GM23338 (cell line): Measurements from ENCODE around the gene PCSK6. TPM values are rescaled to one million over a fixed set of nuclear protein-coding genes. Genes with fewer than 3 reads are reported as not detected.

Source experiments
- ATAC-seq: fragments of 200-7000 bp; cut with Tn5 transposase; 3 replicates; pipeline ENCODE4 v1.9.1; 2020
- DNase-seq: peaks from one replicate; pipeline ENCODE4 v3.0.0-alpha.2; 2015; ENCODE audit warnings: low spot score
- H2AFZ ChIP-seq: fragments of 200-600 bp; sonication (generic); 2 replicates; pipeline ENCODE4 v1.8.0; 2016; ENCODE audit warnings: antibody characterized with exemption, mild to moderate bottlenecking, moderate library complexity
- H3F3A ChIP-seq: fragments of 200-600 bp; sonication (generic); replicated peaks from 2 replicates; pipeline ENCODE4 v1.8.0; 2017; ENCODE audit warnings: antibody characterized with exemption, mixed run types, low read depth
- H3K27ac ChIP-seq: fragments of 200-600 bp; sonication (generic); 2 replicates; pipeline ENCODE4 v1.6.1; 2016; ENCODE audit warnings: low read depth
- H3K27me3 ChIP-seq: fragments of 200-600 bp; sonication (generic); 2 replicates; pipeline ENCODE4 v1.8.0; 2016; ENCODE audit warnings: mild to moderate bottlenecking, mixed run types, moderate library complexity; ENCODE audit not compliant: insufficient read depth
- H3K36me3 ChIP-seq: fragments of 200-600 bp; sonication (generic); 2 replicates; pipeline ENCODE4 v1.8.0; 2016; ENCODE audit warnings: mild to moderate bottlenecking; ENCODE audit not compliant: insufficient read depth
- H3K4me1 ChIP-seq: fragments of 200-600 bp; sonication (generic); 2 replicates; pipeline ENCODE4 v1.8.0; 2016; ENCODE audit warnings: mild to moderate bottlenecking, moderate library complexity; ENCODE audit not compliant: insufficient read depth
- H3K4me2 ChIP-seq: fragments of 200-600 bp; sonication (generic); 2 replicates; pipeline ENCODE4 v1.7.1; 2017; ENCODE audit warnings: mixed run types
- H3K4me3 ChIP-seq: fragments of 200-600 bp; sonication (generic); 2 replicates; pipeline ENCODE4 v1.6.1; 2016; ENCODE audit warnings: mixed run types
- H3K79me2 ChIP-seq: fragments of 200-600 bp; sonication (generic); replicated peaks from 2 replicates; pipeline ENCODE4 v1.8.0; 2017; ENCODE audit warnings: mild to moderate bottlenecking; ENCODE audit not compliant: insufficient read depth
- H3K9me2 ChIP-seq: fragments of 200-600 bp; sonication (generic); 2 replicates; pipeline ENCODE4 v1.8.0; 2017; ENCODE audit not compliant: insufficient read depth
- H4K20me1 ChIP-seq: fragments of 200-600 bp; sonication (generic); replicated peaks from 2 replicates; pipeline ENCODE4 v1.8.0; 2017; ENCODE audit warnings: mild to moderate bottlenecking; ENCODE audit not compliant: insufficient read depth
- H3K27ac Mint-ChIP-seq: 2 replicates; pipeline ENCODE4 v1.8.0; 2020; ENCODE audit warnings: inconsistent platforms, mild to moderate bottlenecking, moderate library complexity, mixed read lengths
- H3K27me3 Mint-ChIP-seq: 3 replicates; pipeline ENCODE4 v1.8.0; 2022; ENCODE audit warnings: low read depth, mild to moderate bottlenecking, moderate library complexity, mixed read lengths, inconsistent platforms; ENCODE audit not compliant: insufficient read depth, poor library complexity
- H3K36me3 Mint-ChIP-seq: 3 replicates; pipeline ENCODE4 v1.8.0; 2021; ENCODE audit warnings: low read depth, mild to moderate bottlenecking, inconsistent platforms, moderate library complexity, mixed read lengths
- H3K4me1 Mint-ChIP-seq: 3 replicates; pipeline ENCODE4 v1.8.0; 2020; ENCODE audit warnings: mild to moderate bottlenecking, inconsistent platforms, mixed read lengths
- H3K4me3 Mint-ChIP-seq: 3 replicates; pipeline ENCODE4 v1.8.0; 2021; ENCODE audit warnings: moderate library complexity, mild to moderate bottlenecking, inconsistent platforms, mixed read lengths
- H3K9me3 Mint-ChIP-seq: 3 replicates; pipeline ENCODE4 v1.8.0; 2020; ENCODE audit warnings: moderate library complexity, mild to moderate bottlenecking, inconsistent platforms, mixed read lengths
- CREB1 ChIP-seq: fragments of 250-450 bp; sonication (Bioruptor Pico); IDR thresholded peaks from 2 replicates; pipeline ENCODE4 v1.5.0; 2020; ENCODE audit warnings: low read depth, mild to moderate bottlenecking, moderate library complexity
- EZH2 ChIP-seq: fragments of 200-600 bp; sonication (generic); IDR thresholded peaks from one replicate; pipeline ENCODE4 v1.8.0; 2017; ENCODE audit warnings: antibody characterized with exemption, mild to moderate bottlenecking, low read depth; ENCODE audit not compliant: unreplicated experiment
- EZH2phosphoT487 ChIP-seq: fragments of 200-600 bp; sonication (generic); IDR thresholded peaks from one replicate; pipeline ENCODE4 v1.8.1; 2018; ENCODE audit warnings: antibody characterized with exemption; ENCODE audit not compliant: unreplicated experiment
- NANOG ChIP-seq: IDR thresholded peaks from 2 replicates; pipeline ENCODE4 v1.6.1; 2016; ENCODE audit warnings: antibody characterized with exemption, borderline replicate concordance
- STAT1 ChIP-seq: IDR thresholded peaks from one replicate; pipeline ENCODE4 v1.6.1; 2016; ENCODE audit warnings: antibody characterized with exemption; ENCODE audit not compliant: unreplicated experiment
- ZNF331 ChIP-seq: fragments of 250-450 bp; sonication (Bioruptor Pico); IDR thresholded peaks from 2 replicates; pipeline ENCODE4 v1.5.0; 2020; ENCODE audit warnings: low read depth, mild to moderate bottlenecking, moderate library complexity
- polyA plus RNA-seq: library from polyadenylated mRNA; unstranded; fragments of >200 nt; fragmentation: Nextera tagmentation; extraction: Ambion mirVana; gene quantifications from 2 replicates; pipeline ENCODE4 v1.2.1, GENCODE V29; 2016
- total RNA-seq: library from RNA; depleted of rRNA; stranded (reverse); fragments of >200 nt; shearing (Covaris generic); gene quantifications from 2 replicates; pipeline ENCODE4 v1.2.3, GENCODE V29; 2014
- TF ChIP-seq, protein P1 (sequence below): fragments of 250-450 bp; sonication (Bioruptor Pico); IDR thresholded peaks from 2 replicates; pipeline ENCODE4 v1.5.0; 2020; ENCODE audit warnings: mild to moderate bottlenecking, moderate library complexity
- TF ChIP-seq, protein P2 (sequence below), 2 experiments: fragments of 200-600 bp in 1 of 2; sonication (generic) in 1 of 2; conservative IDR thresholded peaks; 2 replicates each; pipeline versions ENCODE4 v1.5.1 to v1.6.1; 2016 to 2017; ENCODE audit warnings: antibody characterized with exemption in 2 of 2, low read depth in 2 of 2, mild to moderate bottlenecking in 2 of 2, moderate library complexity in 1 of 2
- TF ChIP-seq, protein P3 (sequence below): IDR thresholded peaks from 2 replicates; pipeline ENCODE4 v1.6.1; 2016; ENCODE audit warnings: antibody characterized with exemption
- TF ChIP-seq, protein P4 (sequence below): IDR thresholded peaks from one replicate; pipeline ENCODE4 v1.6.1; 2018; ENCODE audit warnings: antibody characterized with exemption; ENCODE audit not compliant: unreplicated experiment

The PCSK6 gene
- total and polyA plus RNA-seq, 2 experiments from 2014 or later: 1.7 to 6.7 TPM

DNA sequence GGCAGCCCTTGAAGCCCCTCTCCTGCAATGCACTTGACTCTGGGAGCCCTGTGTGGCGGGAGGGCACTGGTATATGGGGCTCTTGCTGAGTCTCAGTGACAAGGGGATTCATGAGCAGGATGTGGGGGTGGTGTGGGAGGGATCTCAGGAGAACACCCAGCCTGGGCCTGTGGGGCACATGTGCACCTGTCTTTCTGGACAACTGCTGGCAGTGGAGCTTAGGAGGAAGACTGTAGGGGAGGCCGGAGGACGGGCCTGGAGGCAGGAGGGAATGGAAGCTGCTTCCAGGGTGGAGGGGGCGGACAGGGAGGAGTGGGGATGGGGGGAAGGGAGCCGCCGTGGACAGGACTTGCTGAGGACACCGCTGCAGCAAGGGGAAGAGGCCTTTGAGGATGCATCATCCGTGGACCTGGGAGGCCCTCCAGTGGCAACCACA lies 183.7 kb downstream of the PCSK6 start (continued):
- TF ChIP-seq, protein P1, sequence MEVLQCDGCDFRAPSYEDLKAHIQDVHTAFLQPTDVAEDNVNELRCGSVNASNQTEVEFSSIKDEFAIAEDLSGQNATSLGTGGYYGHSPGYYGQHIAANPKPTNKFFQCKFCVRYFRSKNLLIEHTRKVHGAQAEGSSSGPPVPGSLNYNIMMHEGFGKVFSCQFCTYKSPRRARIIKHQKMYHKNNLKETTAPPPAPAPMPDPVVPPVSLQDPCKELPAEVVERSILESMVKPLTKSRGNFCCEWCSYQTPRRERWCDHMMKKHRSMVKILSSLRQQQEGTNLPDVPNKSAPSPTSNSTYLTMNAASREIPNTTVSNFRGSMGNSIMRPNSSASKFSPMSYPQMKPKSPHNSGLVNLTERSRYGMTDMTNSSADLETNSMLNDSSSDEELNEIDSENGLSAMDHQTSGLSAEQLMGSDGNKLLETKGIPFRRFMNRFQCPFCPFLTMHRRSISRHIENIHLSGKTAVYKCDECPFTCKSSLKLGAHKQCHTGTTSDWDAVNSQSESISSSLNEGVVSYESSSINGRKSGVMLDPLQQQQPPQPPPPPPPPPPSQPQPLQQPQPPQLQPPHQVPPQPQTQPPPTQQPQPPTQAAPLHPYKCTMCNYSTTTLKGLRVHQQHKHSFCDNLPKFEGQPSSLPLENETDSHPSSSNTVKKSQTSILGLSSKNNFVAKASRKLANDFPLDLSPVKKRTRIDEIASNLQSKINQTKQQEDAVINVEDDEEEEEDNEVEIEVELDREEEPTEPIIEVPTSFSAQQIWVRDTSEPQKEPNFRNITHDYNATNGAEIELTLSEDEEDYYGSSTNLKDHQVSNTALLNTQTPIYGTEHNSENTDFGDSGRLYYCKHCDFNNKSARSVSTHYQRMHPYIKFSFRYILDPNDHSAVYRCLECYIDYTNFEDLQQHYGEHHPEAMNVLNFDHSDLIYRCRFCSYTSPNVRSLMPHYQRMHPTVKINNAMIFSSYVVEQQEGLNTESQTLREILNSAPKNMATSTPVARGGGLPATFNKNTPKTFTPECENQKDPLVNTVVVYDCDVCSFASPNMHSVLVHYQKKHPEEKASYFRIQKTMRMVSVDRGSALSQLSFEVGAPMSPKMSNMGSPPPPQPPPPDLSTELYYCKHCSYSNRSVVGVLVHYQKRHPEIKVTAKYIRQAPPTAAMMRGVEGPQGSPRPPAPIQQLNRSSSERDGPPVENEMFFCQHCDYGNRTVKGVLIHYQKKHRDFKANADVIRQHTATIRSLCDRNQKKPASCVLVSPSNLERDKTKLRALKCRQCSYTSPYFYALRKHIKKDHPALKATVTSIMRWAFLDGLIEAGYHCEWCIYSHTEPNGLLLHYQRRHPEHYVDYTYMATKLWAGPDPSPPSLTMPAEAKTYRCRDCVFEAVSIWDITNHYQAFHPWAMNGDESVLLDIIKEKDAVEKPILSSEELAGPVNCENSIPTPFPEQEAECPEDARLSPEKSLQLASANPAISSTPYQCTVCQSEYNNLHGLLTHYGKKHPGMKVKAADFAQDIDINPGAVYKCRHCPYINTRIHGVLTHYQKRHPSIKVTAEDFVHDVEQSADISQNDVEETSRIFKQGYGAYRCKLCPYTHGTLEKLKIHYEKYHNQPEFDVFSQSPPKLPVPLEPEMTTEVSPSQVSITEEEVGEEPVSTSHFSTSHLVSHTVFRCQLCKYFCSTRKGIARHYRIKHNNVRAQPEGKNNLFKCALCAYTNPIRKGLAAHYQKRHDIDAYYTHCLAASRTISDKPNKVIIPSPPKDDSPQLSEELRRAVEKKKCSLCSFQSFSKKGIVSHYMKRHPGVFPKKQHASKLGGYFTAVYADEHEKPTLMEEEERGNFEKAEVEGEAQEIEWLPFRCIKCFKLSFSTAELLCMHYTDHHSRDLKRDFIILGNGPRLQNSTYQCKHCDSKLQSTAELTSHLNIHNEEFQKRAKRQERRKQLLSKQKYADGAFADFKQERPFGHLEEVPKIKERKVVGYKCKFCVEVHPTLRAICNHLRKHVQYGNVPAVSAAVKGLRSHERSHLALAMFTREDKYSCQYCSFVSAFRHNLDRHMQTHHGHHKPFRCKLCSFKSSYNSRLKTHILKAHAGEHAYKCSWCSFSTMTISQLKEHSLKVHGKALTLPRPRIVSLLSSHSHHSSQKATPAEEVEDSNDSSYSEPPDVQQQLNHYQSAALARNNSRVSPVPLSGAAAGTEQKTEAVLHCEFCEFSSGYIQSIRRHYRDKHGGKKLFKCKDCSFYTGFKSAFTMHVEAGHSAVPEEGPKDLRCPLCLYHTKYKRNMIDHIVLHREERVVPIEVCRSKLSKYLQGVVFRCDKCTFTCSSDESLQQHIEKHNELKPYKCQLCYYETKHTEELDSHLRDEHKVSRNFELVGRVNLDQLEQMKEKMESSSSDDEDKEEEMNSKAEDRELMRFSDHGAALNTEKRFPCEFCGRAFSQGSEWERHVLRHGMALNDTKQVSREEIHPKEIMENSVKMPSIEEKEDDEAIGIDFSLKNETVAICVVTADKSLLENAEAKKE (CRISPR knock-in tag): no peak
- no peak for TF ChIP-seq CREB1 (CRISPR knock-in tag)
- no peak for TF ChIP-seq ZNF331 (CRISPR knock-in tag)
- TF ChIP-seq STAT1: no peak
- TF ChIP-seq, protein P2, sequence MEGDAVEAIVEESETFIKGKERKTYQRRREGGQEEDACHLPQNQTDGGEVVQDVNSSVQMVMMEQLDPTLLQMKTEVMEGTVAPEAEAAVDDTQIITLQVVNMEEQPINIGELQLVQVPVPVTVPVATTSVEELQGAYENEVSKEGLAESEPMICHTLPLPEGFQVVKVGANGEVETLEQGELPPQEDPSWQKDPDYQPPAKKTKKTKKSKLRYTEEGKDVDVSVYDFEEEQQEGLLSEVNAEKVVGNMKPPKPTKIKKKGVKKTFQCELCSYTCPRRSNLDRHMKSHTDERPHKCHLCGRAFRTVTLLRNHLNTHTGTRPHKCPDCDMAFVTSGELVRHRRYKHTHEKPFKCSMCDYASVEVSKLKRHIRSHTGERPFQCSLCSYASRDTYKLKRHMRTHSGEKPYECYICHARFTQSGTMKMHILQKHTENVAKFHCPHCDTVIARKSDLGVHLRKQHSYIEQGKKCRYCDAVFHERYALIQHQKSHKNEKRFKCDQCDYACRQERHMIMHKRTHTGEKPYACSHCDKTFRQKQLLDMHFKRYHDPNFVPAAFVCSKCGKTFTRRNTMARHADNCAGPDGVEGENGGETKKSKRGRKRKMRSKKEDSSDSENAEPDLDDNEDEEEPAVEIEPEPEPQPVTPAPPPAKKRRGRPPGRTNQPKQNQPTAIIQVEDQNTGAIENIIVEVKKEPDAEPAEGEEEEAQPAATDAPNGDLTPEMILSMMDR (conservative IDR thresholded peaks at IDR 0.05; ENCODE audit: low read depth in 2 of 2): no peak
- TF ChIP-seq EZH2phosphoT487: no peak

DNA sequence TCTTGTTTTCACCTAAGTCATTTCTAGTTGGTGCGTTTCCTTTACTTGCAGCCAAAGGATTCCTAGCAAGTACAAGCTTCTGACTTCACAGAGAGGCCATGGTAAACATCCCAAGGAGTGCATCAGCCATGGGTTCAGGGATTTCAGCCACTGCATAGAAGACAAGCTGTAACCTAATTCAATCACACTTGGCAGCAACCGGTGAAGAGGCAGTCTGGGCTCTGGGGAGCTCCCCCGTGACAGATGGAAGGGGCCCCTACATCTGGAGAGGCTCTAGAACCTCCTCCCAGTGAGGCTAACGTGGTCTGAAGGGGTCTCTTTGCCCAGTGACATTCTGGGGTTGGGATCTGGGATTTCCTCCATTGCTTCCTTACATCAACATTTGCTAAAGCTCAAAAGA lies 186.1 kb downstream of the PCSK6 start:
- H3K4me3 ChIP-seq: no peak overlapping the region
- no peaks in the 10 kb centered on the region for H3K79me2 ChIP-seq
- Mint-ChIP-seq H3K4me1 (no peaks in the 10 kb centered on the region), H3K9me3 (no peaks in the 10 kb centered on the region), H3K36me3 (no peaks in the 10 kb centered on the region), H3K4me3 (no peak overlapping the region), H3K27ac (no peak overlapping the region), H3K27me3 (peaks cover 6% of the 10 kb centered on the region)
- H3K36me3 ChIP-seq: no peaks in the 10 kb centered on the region
- ATAC-seq (no peak), DNase-seq (no peak)
- H3K27ac ChIP-seq: no peak overlapping the region
- no peaks in the 10 kb centered on the region for H3K4me1 ChIP-seq
- H3K27me3 ChIP-seq: no peaks in the 10 kb centered on the region
- no peaks in the 10 kb centered on the region for H3F3A ChIP-seq
- no peaks in the 10 kb centered on the region for H4K20me1 ChIP-seq
- H3K4me2 ChIP-seq: no peak overlapping the region
- no peaks in the 10 kb centered on the region for H3K9me2 ChIP-seq
- H2AFZ ChIP-seq: no peak overlapping the region
- TF ChIP-seq, protein P3, sequence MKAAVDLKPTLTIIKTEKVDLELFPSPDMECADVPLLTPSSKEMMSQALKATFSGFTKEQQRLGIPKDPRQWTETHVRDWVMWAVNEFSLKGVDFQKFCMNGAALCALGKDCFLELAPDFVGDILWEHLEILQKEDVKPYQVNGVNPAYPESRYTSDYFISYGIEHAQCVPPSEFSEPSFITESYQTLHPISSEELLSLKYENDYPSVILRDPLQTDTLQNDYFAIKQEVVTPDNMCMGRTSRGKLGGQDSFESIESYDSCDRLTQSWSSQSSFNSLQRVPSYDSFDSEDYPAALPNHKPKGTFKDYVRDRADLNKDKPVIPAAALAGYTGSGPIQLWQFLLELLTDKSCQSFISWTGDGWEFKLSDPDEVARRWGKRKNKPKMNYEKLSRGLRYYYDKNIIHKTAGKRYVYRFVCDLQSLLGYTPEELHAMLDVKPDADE: no peak
- TF ChIP-seq, protein P4, sequence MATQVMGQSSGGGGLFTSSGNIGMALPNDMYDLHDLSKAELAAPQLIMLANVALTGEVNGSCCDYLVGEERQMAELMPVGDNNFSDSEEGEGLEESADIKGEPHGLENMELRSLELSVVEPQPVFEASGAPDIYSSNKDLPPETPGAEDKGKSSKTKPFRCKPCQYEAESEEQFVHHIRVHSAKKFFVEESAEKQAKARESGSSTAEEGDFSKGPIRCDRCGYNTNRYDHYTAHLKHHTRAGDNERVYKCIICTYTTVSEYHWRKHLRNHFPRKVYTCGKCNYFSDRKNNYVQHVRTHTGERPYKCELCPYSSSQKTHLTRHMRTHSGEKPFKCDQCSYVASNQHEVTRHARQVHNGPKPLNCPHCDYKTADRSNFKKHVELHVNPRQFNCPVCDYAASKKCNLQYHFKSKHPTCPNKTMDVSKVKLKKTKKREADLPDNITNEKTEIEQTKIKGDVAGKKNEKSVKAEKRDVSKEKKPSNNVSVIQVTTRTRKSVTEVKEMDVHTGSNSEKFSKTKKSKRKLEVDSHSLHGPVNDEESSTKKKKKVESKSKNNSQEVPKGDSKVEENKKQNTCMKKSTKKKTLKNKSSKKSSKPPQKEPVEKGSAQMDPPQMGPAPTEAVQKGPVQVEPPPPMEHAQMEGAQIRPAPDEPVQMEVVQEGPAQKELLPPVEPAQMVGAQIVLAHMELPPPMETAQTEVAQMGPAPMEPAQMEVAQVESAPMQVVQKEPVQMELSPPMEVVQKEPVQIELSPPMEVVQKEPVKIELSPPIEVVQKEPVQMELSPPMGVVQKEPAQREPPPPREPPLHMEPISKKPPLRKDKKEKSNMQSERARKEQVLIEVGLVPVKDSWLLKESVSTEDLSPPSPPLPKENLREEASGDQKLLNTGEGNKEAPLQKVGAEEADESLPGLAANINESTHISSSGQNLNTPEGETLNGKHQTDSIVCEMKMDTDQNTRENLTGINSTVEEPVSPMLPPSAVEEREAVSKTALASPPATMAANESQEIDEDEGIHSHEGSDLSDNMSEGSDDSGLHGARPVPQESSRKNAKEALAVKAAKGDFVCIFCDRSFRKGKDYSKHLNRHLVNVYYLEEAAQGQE: no peak
- TF ChIP-seq EZH2phosphoT487 (no peak), EZH2 (no peak), NANOG (no peak), STAT1 (no peak), CREB1 (CRISPR knock-in tag) (no peak)
- TF ChIP-seq, protein P2 (conservative IDR thresholded peaks at IDR 0.05; ENCODE audit: low read depth in 2 of 2): no peak
